ENCODE measurements around the gene TMPRSS13. TPM values are rescaled to one million over a fixed set of nuclear protein-coding genes. Genes with fewer than 3 reads are reported as not detected.

Gene TMPRSS13
- polyA plus RNA-seq, 1 experiment: not detected

GRCh38 chr11:117946156-117946841 is 17.1 kb upstream of the TMPRSS13 start:
- ChIA-PET POLR2A (interaction anchor here (0.6 kb wide), 1 partner anchor 139 kb away, joined by 3 read pairs; no protein-coding TSS in a partner anchor), CTCF (interaction anchor here (0.6 to 6.0 kb wide), 55 partner anchors 10 to 1090 kb away, joined by 3 to 256 read pairs (median 5); partner anchors contain the start of genes DSCAML1, FXYD2, FXYD6 and SCN4B)
- DNase-seq (ENCODE audit: low read depth, low spot score): no peak

GRCh38 chr11:117945047-117945810 is 16.0 kb upstream of the TMPRSS13 start:
- TF ChIP-seq CTCF (IDR thresholded peaks at IDR 0.05; ENCODE audit: low read depth, low read length): no peak
- Histone ChIP-seq H3K27ac (ENCODE audit: low read depth, low read length) (no peak overlapping the region), H3K4me3 (ENCODE audit: low read depth, low read length) (no peak overlapping the region), H3K27me3 (ENCODE audit: control insufficient read depth, insufficient read depth, low read length) (peaks cover 15% of the 10 kb centered on the region), H3K9me3 (ENCODE audit: control insufficient read depth, insufficient read depth, low read length) (no peaks in the 10 kb centered on the region)
- ChIA-PET CTCF (interaction anchor here (0.6 to 6.0 kb wide), 5 partner anchors 9 to 138 kb away, joined by 3 to 207 read pairs (median 7); no protein-coding TSS in a partner anchor), POLR2A (no interaction called here)
- DNase-seq (ENCODE audit: low read depth, low spot score): no peak

More at GRCh38 chr11:117946156-117946841, 17.1 kb upstream of the TMPRSS13 start:
- no peak overlapping the region for H3K4me3 ChIP-seq (ENCODE audit: low read depth, low read length)
- peaks cover 17% of the 10 kb centered on the region for H3K27me3 ChIP-seq (ENCODE audit: control insufficient read depth, insufficient read depth, low read length)
- no peak for TF ChIP-seq CTCF (IDR thresholded peaks at IDR 0.05; ENCODE audit: low read depth, low read length)
- H3K27ac ChIP-seq (ENCODE audit: low read depth, low read length): no peak overlapping the region
- H3K9me3 ChIP-seq (ENCODE audit: control insufficient read depth, insufficient read depth, low read length): no peaks in the 10 kb centered on the region

- Histone ChIP-seq H3K27ac (ENCODE audit: low read depth, low read length) (no peak overlapping the region), H3K9me3 (ENCODE audit: control insufficient read depth, insufficient read depth, low read length) (no peaks in the 10 kb centered on the region), H3K27me3 (ENCODE audit: control insufficient read depth, insufficient read depth, low read length) (peaks cover 15% of the 10 kb centered on the region), H3K4me3 (ENCODE audit: low read depth, low read length) (no peak overlapping the region)
- no peak for DNase-seq (ENCODE audit: low read depth, low spot score)
- ChIA-PET CTCF (interaction anchor here (1.1 to 6.0 kb wide), 3 partner anchors 102 to 138 kb away, joined by 3 to 207 read pairs (median 7); no protein-coding TSS in a partner anchor), POLR2A (no interaction called here)
- no peak for TF ChIP-seq CTCF (IDR thresholded peaks at IDR 0.05; ENCODE audit: low read depth, low read length)
Measured at GRCh38 chr11:117944554-117944953, 15.4 kb upstream of the TMPRSS13 start.

GRCh38 chr11:117941976-117942654 is 12.9 kb upstream of the TMPRSS13 start:
- peaks cover 15% of the 10 kb centered on the region for H3K27me3 ChIP-seq (ENCODE audit: control insufficient read depth, insufficient read depth, low read length)
- H3K27ac ChIP-seq (ENCODE audit: low read depth, low read length): no peak overlapping the region
- H3K9me3 ChIP-seq (ENCODE audit: control insufficient read depth, insufficient read depth, low read length): no peaks in the 10 kb centered on the region
- DNase-seq (ENCODE audit: low read depth, low spot score): no peak
- ChIA-PET CTCF (interaction anchor here (1.4 to 2.7 kb wide), 3 partner anchors 99 to 134 kb away, joined by 6 to 19 read pairs (median 10); no protein-coding TSS in a partner anchor), POLR2A (no interaction called here)
- TF ChIP-seq CTCF (IDR thresholded peaks at IDR 0.05; ENCODE audit: low read depth, low read length): no peak
- H3K4me3 ChIP-seq (ENCODE audit: low read depth, low read length): no peak overlapping the region

Data from AG04450 (cell line).